Prostate gland (tissue), 2 donors: ENCODE measurements around the gene RNF138.

Experiments used
- POLR2A ChIP-seq: fragments of 450-650 bp; IDR thresholded peaks from one replicate; pipeline ENCODE4 v1.6.1; 2016; ENCODE audit warnings: antibody characterized with exemption, mild to moderate bottlenecking
- TF ChIP-seq, protein P1 (sequence below), 4 experiments: fragments of 200-600 bp in 2 of 4; fragments of 450-650 bp in 2 of 4; sonication (generic) in 2 of 4; IDR thresholded peaks; 1 replicate in 3 of 4; 2 replicates in 1 of 4; pipeline ENCODE4 v1.5.1; 2016 to 2019; ENCODE audit warnings: antibody characterized with exemption in 4 of 4, mild to moderate bottlenecking in 2 of 4, moderate library complexity in 2 of 4

DNA sequence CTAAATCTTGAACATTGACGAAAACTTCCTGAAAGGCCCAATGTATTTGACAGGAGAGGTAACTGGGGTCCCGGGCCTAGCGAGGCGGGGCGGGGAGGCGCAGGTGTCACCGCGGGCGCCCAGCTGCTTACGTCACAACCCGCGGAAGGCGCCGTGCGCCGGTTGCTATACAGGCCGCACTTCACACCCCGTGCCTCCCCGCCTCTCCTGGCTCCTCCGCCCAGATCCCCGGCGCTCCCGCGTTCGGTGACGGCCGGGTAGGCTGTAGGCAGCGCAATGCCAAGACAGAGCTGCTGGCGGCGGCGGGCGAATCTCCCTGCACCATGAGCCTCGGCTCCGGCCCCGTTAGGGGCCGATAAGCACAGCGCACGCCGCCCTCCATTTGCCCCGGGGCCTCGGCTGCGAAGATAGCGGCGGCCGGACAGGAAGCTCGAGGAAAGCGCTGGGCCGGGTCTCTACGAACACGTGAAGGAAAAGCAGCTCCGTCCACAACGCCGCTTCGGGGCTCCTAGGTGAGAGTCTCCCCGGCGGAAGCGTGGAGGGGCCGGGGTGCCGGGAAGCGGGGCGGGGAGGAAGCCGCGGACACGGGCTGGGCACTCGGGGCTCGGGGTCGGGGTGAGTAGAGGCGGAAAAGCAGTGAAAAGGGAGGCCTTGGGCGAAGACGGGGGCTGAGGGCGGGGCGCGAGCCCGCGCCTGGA, at the start of gene RNF138:
- TF ChIP-seq, protein P1, sequence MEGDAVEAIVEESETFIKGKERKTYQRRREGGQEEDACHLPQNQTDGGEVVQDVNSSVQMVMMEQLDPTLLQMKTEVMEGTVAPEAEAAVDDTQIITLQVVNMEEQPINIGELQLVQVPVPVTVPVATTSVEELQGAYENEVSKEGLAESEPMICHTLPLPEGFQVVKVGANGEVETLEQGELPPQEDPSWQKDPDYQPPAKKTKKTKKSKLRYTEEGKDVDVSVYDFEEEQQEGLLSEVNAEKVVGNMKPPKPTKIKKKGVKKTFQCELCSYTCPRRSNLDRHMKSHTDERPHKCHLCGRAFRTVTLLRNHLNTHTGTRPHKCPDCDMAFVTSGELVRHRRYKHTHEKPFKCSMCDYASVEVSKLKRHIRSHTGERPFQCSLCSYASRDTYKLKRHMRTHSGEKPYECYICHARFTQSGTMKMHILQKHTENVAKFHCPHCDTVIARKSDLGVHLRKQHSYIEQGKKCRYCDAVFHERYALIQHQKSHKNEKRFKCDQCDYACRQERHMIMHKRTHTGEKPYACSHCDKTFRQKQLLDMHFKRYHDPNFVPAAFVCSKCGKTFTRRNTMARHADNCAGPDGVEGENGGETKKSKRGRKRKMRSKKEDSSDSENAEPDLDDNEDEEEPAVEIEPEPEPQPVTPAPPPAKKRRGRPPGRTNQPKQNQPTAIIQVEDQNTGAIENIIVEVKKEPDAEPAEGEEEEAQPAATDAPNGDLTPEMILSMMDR (IDR thresholded peaks at IDR 0.05): peak in 1 of 4 experiments; percentile 13
- TF ChIP-seq POLR2A: peak; percentile 76
